SK-N-SH (cell line): ENCODE measurements around the gene ZNF608. TPM values are rescaled to one million over a fixed set of nuclear protein-coding genes. Genes with fewer than 3 reads are reported as not detected.

Source experiments
- CTCF ChIA-PET: fragments of 300-600, 350-600 bp; formaldehyde crosslinking; extraction: SDS; loops from one replicate; lab custom pipeline; 2021; lab: Yijun Ruan, JAX
- POLR2A ChIA-PET: fragments of 350-600 bp; sonication (Branson Sonifier 250); formaldehyde crosslinking; extraction: SDS; loops from one replicate; lab custom pipeline; 2020; ENCODE audit warnings: antibody characterized with exemption, inconsistent platforms; lab: Yijun Ruan, JAX
- DNase-seq: peaks from one replicate; pipeline ENCODE4 v3.0.0; 2012
- H2AFZ ChIP-seq: fragments of 200-600 bp; sonication (generic); 2 replicates; pipeline ENCODE4 v1.8.1; 2016; ENCODE audit warnings: antibody characterized with exemption, mild to moderate bottlenecking, low read depth
- H3F3A ChIP-seq: fragments of 200-600 bp; sonication (generic); replicated peaks from 2 replicates; pipeline ENCODE3; 2016; ENCODE audit warnings: antibody characterized with exemption, mild to moderate bottlenecking; ENCODE audit not compliant: insufficient read depth
- H3K27ac ChIP-seq, 2 experiments: fragments of 200-500 bp in 1 of 2; fragments of 200-600 bp in 1 of 2; sonication (Bioruptor generic) in 1 of 2; sonication (generic), shearing (Covaris generic) in 1 of 2; 2 replicates each; pipeline versions ENCODE4 v1.5.1 to v1.6.1; 2014 to 2016; ENCODE audit warnings: low read depth in 2 of 2, inconsistent platforms in 1 of 2, low read length in 1 of 2, mild to moderate bottlenecking in 1 of 2, mixed read lengths in 1 of 2
- H3K27me3 ChIP-seq: fragments of 200-600 bp; sonication (generic), shearing (Covaris generic); 2 replicates; pipeline ENCODE4 v1.6.1; 2016; ENCODE audit warnings: mixed run types; ENCODE audit not compliant: insufficient read depth
- H3K36me3 ChIP-seq, 2 experiments: fragments of 200-500 bp in 1 of 2; fragments of 200-600 bp in 1 of 2; sonication (Bioruptor generic) in 1 of 2; sonication (generic) in 1 of 2; replicated peaks in 1 of 2; 2 replicates each; pipeline versions ENCODE3 to v1.5.1; 2014 to 2016; ENCODE audit warnings: low read length in 1 of 2, mild to moderate bottlenecking in 1 of 2; ENCODE audit not compliant: insufficient read depth in 2 of 2, control insufficient read depth in 1 of 2
- H3K4me1 ChIP-seq, 2 experiments: fragments of 200-500 bp in 1 of 2; fragments of 200-600 bp in 1 of 2; sonication (Bioruptor generic) in 1 of 2; sonication (generic), shearing (Covaris generic) in 1 of 2; 2 replicates each; pipeline versions ENCODE4 v1.5.1 to v1.6.1; 2014 to 2016; ENCODE audit warnings: low read depth in 1 of 2, low read length in 1 of 2, mixed run types in 1 of 2; ENCODE audit not compliant: insufficient read depth in 2 of 2, control insufficient read depth in 1 of 2
- H3K4me2 ChIP-seq: fragments of 200-600 bp; sonication (generic), shearing (Covaris generic); 2 replicates; pipeline ENCODE4 v1.6.1; 2017; ENCODE audit warnings: mixed run types
- H3K4me3 ChIP-seq, 2 experiments: fragments of 200-500 bp in 1 of 2; fragments of 200-600 bp in 1 of 2; sonication (Bioruptor generic) in 1 of 2; sonication (generic), shearing (Covaris generic) in 1 of 2; 2 replicates each; pipeline versions ENCODE4 v1.5.1 to v1.8.1; 2014 to 2016; ENCODE audit warnings: low read depth in 2 of 2, inconsistent platforms in 1 of 2, low read length in 1 of 2, mild to moderate bottlenecking in 1 of 2, mixed read lengths in 1 of 2, moderate library complexity in 1 of 2
- H3K79me2 ChIP-seq: fragments of 200-600 bp; sonication (generic); 2 replicates; pipeline ENCODE4 v1.8.1; 2017; ENCODE audit warnings: mild to moderate bottlenecking; ENCODE audit not compliant: insufficient read depth
- H3K9ac ChIP-seq: fragments of 200-600 bp; sonication (generic); 2 replicates; pipeline ENCODE4 v1.6.1; 2017; ENCODE audit warnings: mixed run types
- H3K9me2 ChIP-seq: fragments of 200-600 bp; sonication (generic); 2 replicates; pipeline ENCODE4 v1.6.1; 2017; ENCODE audit warnings: mixed run types
- H3K9me3 ChIP-seq: fragments of 200-600 bp; sonication (generic); 2 replicates; pipeline ENCODE4 v1.6.1; 2017; ENCODE audit warnings: mixed run types, mild to moderate bottlenecking, moderate library complexity
- H4K20me1 ChIP-seq: fragments of 200-600 bp; sonication (generic); 2 replicates; pipeline ENCODE4 v1.6.1; 2017; ENCODE audit warnings: mild to moderate bottlenecking, mixed run types; ENCODE audit not compliant: insufficient read depth
- CHD2 ChIP-seq: fragments of 150-350 bp; IDR thresholded peaks from 2 replicates; pipeline ENCODE4 v1.6.1; 2018; ENCODE audit warnings: low read length; ENCODE audit not compliant: partially characterized antibody
- CTCF ChIP-seq: fragments of 200-600 bp; sonication (generic); IDR thresholded peaks from 2 replicates; pipeline ENCODE4 v1.6.1; 2017; ENCODE audit warnings: antibody characterized with exemption, mild to moderate bottlenecking, moderate library complexity
- FOSL2 ChIP-seq: IDR thresholded peaks from 2 replicates; pipeline ENCODE4 v1.4.0; 2012; ENCODE audit warnings: low read depth, mild to moderate bottlenecking, moderate library complexity, borderline replicate concordance
- GABPA ChIP-seq: IDR thresholded peaks from 2 replicates; pipeline ENCODE4 v1.4.0; 2012; ENCODE audit warnings: low read depth, mild to moderate bottlenecking
- GATA2 ChIP-seq: sonication (generic); formaldehyde crosslinking; IDR thresholded peaks from 2 replicates; pipeline ENCODE4 v1.5.0; 2020; ENCODE audit warnings: mild to moderate bottlenecking, missing genetic modification reagents
- JUND ChIP-seq: IDR thresholded peaks from 2 replicates; pipeline ENCODE4 v1.4.0; 2012
- NRF1 ChIP-seq: IDR thresholded peaks from 2 replicates; pipeline ENCODE4 v1.6.1; 2012; ENCODE audit warnings: low read depth, mild to moderate bottlenecking, low read length
- PBX3 ChIP-seq: IDR thresholded peaks from 2 replicates; pipeline ENCODE4; 2012
- POLR2AphosphoS5 ChIP-seq: IDR thresholded peaks from 2 replicates; pipeline ENCODE4 v1.6.1; 2012; ENCODE audit warnings: low read depth, low read length
- RFX5 ChIP-seq: IDR thresholded peaks from 2 replicates; pipeline ENCODE4 v1.6.1; 2012; ENCODE audit warnings: mild to moderate bottlenecking, improper control_type of control experiment, low read length
- SIN3A ChIP-seq: IDR thresholded peaks from 2 replicates; pipeline ENCODE4 v1.6.1; 2012; ENCODE audit warnings: low read depth, mild to moderate bottlenecking, low read length, moderate library complexity, borderline replicate concordance
- TAF1 ChIP-seq: IDR thresholded peaks from 2 replicates; pipeline ENCODE4 v1.6.1; 2012; ENCODE audit warnings: low read depth, mild to moderate bottlenecking, low read length, moderate library complexity, borderline replicate concordance
- TEAD4 ChIP-seq: IDR thresholded peaks from 2 replicates; pipeline ENCODE4 v1.4.0; 2012; ENCODE audit warnings: mild to moderate bottlenecking, borderline replicate concordance; ENCODE audit not compliant: insufficient read depth
- ZBTB33 ChIP-seq: IDR thresholded peaks from 2 replicates; pipeline ENCODE4 v1.4.0; 2012; ENCODE audit warnings: low read depth, borderline replicate concordance
- WGBS: methylation state at CpG from one replicate; pipeline ENCODE4 v1.1.6; 2017; ENCODE audit warnings: low lambda C conversion rate; 5-methylcytosine and 5-hydroxymethylcytosine counted together
- polyA plus RNA-seq, 3 experiments: library from polyadenylated mRNA; depleted of rRNA; stranded (reverse); fragments of >200 nt; gene quantifications; 2 replicates each; pipeline ENCODE4 v1.2.3, GENCODE V29; 2012

The ZNF608 gene
- polyA plus RNA-seq, 1 of the 3 experiments (the other 2 are of a cell fraction), result 4.9 TPM

- 94% methylated on average over 2 of the region's 2 CpGs for WGBS
- Histone ChIP-seq H3K79me2 (no peaks in the 10 kb centered on the region), H4K20me1 (no peaks in the 10 kb centered on the region; the same call in 1 of the 2 replicates), H3K9me3 (no peaks in the 10 kb centered on the region), H3K9me2 (no peaks in the 10 kb centered on the region), H3K4me2 (no peak overlapping the region), H2AFZ (no peak overlapping the region), H3K27me3 (no peaks in the 10 kb centered on the region), H3K27ac (no peak overlapping the region), H3K4me3 (no peak overlapping the region), H3K4me1 (peaks cover 2 to 8% of the 10 kb centered on the region in 2 experiments; a peak in 3 of 4 replicates), H3K9ac (no peak overlapping the region), H3F3A (no peaks in the 10 kb centered on the region), H3K36me3 (no peaks in the 10 kb centered on the region)
- DNase-seq, result no peak
- POLR2A ChIA-PET, result no interaction called here
- CTCF ChIA-PET, result no interaction called here
- TF ChIP-seq RFX5, result no peak
- TF ChIP-seq ZBTB33, result no peak
- TF ChIP-seq GABPA, result no peak
Observed at GRCh38 chr5:124713595-124713994, 32.8 kb downstream of the ZNF608 start.

GRCh38 chr5:124712731-124713305, 33.6 kb downstream of the ZNF608 start:
- no peak for DNase-seq
- POLR2A ChIA-PET, result no interaction called here
- H3K79me2 ChIP-seq, result no peaks in the 10 kb centered on the region

GRCh38 chr5:124708086-124708485, 38.4 kb downstream of the ZNF608 start:
- TF ChIP-seq JUND (no peak), CTCF (no peak), GATA2 (no peak), CHD2 (no peak), TEAD4 (no peak), GABPA (no peak), SIN3A (no peak), POLR2AphosphoS5 (no peak), FOSL2 (no peak), TAF1 (no peak), PBX3 (no peak), NRF1 (no peak)
- TF ChIP-seq, all 33 proteins: peak for 0
- Histone ChIP-seq H3K9ac (no peak overlapping the region), H4K20me1 (no peaks in the 10 kb centered on the region; the same call in 1 of the 2 replicates), H2AFZ (no peak overlapping the region), H3K79me2 (no peaks in the 10 kb centered on the region), H3K4me2 (no peak overlapping the region), H3K27ac (peak overlapping the region in 1 of 2 experiments; percentile 92; a peak in 1 of 4 replicates), H3F3A (no peaks in the 10 kb centered on the region), H3K36me3 (no peaks in the 10 kb centered on the region), H3K9me2 (no peaks in the 10 kb centered on the region), H3K4me1 (peaks cover 0 to 35% of the 10 kb centered on the region in 2 experiments; a peak in 2 of 4 replicates), H3K4me3 (no peak overlapping the region), H3K9me3 (no peaks in the 10 kb centered on the region), H3K27me3 (no peaks in the 10 kb centered on the region)
- DNase-seq, result no peak
- WGBS, result 96% methylated on average over 3 of the region's 3 CpGs
- CTCF ChIA-PET, result no interaction called here
- POLR2A ChIA-PET, result no interaction called here

More at GRCh38 chr5:124712731-124713305, 33.6 kb downstream of the ZNF608 start:
- Histone ChIP-seq H3K4me1 (peaks cover 0 to 4% of the 10 kb centered on the region in 2 experiments; a peak in 2 of 4 replicates), H2AFZ (no peak overlapping the region), H3K27ac (no peak overlapping the region), H3K36me3 (no peaks in the 10 kb centered on the region), H4K20me1 (no peaks in the 10 kb centered on the region; the same call in 1 of the 2 replicates), H3K4me2 (no peak overlapping the region), H3F3A (no peaks in the 10 kb centered on the region), H3K4me3 (no peak overlapping the region), H3K9me3 (no peaks in the 10 kb centered on the region), H3K9me2 (no peaks in the 10 kb centered on the region), H3K27me3 (no peaks in the 10 kb centered on the region), H3K9ac (no peak overlapping the region)
- CTCF ChIA-PET, result no interaction called here
- 98% methylated on average over 2 of the region's 2 CpGs for WGBS
- 0 out of 2 replicates have a peak, but pooled peaks have one; percentile 19 for TF ChIP-seq FOSL2
- no peak for TF ChIP-seq SIN3A
